Measurements from ENCODE around the gene FBXL7. TPM values are rescaled to one million over a fixed set of nuclear protein-coding genes. Genes with fewer than 3 reads are reported as not detected.

Gene FBXL7
- total and polyA plus RNA-seq, 2 experiments from 2014 or later = 3.2 to 7.5 TPM

DNA sequence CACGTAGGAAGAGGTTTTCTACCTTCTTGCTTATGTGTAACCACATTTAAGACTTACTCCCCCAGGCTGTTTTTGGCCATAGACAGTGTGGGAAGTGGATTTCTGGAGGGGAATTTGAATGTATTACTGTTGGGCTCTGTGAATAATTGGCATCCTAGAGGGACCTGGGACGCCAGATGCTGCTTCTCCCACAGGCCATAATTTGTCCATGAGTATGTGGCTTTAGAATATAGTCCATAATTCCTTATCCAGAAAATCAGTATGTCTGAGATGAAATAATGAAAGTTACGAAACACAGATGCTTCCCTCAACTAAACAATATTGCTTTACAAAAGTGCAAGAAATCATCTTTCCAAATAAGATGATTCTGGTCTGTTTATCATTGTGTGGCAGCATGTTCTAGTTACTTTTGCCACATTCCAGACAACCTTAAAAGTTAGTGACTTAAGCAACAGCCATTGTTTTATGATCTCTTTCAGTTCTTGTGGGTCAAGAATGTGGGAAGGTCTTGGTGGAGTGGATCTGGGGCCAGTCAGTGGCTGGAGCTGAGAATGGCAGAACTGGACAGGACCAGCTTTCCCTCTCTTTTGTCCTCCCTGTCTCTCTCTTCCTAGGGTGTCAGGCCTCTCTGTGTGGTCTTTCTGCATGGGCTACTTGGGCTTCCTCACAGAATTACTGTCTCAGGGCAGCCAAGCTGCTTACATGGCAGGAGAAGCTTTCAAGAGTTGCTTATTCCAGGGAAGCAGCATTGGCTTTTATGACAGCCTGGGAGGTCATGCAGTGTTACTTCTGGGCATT, 79.4 kb downstream of the FBXL7 start:
- H3K9me2 ChIP-seq (ENCODE audit: insufficient read depth) = no peaks in the 10 kb centered on the region
- 78 to 82% methylated on average over 3 of the region's 3 CpGs for WGBS, 2 experiments (ENCODE audit: low coverage in 1 of 2, low lambda C conversion rate in 2 of 2, missing lambda C conversion rate in 2 of 2)
- H3K4me2 ChIP-seq (ENCODE audit: unreplicated experiment) = no peak overlapping the region
- in situ Hi-C loops (cut with MboI) = no loop called here
- peaks cover 6% of the 10 kb centered on the region; the same call in 1 of the 2 replicates for H4K20me1 ChIP-seq (ENCODE audit: insufficient read depth)
- H3K4me1 ChIP-seq (ENCODE audit: insufficient read depth) = peaks cover 18% of the 10 kb centered on the region
- no peak for TF ChIP-seq EZH2phosphoT487 (IDR thresholded peaks at IDR 0.05; ENCODE audit: insufficient read depth, low read depth)
- no peak for TF ChIP-seq EZH2 (IDR thresholded peaks at IDR 0.05; ENCODE audit: insufficient read depth, poor library complexity, severe bottlenecking)
- peaks cover 60% of the 10 kb centered on the region for H3K79me2 ChIP-seq (ENCODE audit: insufficient read depth)
- no peak overlapping the region for H3K27ac ChIP-seq
- no peaks in the 10 kb centered on the region for H3K9me3 ChIP-seq (ENCODE audit: low read depth)
- no peak for DNase-seq
- H2AFZ ChIP-seq = no peak overlapping the region
- H3K36me3 ChIP-seq (ENCODE audit: low read depth) = no peaks in the 10 kb centered on the region
- H3K9ac ChIP-seq = no peak overlapping the region
- H3F3A ChIP-seq (ENCODE audit: insufficient read depth) = peaks cover 3% of the 10 kb centered on the region; the same call in 1 of the 2 replicates
- no peak overlapping the region for H3K4me3 ChIP-seq
- no peaks in the 10 kb centered on the region for H3K27me3 ChIP-seq (replicated peaks; ENCODE audit: insufficient read depth)

DNA sequence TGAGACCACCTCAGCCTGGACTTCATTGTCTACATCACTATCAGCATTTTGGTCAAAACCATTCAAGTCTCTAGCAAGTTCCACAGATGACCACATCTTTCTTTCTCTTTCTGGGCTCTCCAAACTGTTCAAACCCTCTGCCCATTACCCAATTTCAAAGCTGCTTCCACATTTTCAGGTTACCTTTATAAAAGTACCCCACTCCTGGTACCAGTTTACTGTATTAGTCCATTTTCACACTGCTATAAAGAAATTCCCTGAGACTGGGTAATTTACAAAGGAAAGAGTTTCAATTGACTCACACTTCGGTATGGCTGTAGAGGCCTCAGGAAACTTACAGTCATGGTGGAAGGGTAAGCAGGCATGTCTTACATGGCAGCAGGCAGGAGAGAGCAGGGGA, 84.5 kb downstream of the FBXL7 start:
- Histone ChIP-seq H3F3A (ENCODE audit: insufficient read depth) (peaks cover 14% of the 10 kb centered on the region), H3K9me3 (ENCODE audit: low read depth) (no peaks in the 10 kb centered on the region)
- in situ Hi-C loops (cut with MboI) = no loop called here

DNA sequence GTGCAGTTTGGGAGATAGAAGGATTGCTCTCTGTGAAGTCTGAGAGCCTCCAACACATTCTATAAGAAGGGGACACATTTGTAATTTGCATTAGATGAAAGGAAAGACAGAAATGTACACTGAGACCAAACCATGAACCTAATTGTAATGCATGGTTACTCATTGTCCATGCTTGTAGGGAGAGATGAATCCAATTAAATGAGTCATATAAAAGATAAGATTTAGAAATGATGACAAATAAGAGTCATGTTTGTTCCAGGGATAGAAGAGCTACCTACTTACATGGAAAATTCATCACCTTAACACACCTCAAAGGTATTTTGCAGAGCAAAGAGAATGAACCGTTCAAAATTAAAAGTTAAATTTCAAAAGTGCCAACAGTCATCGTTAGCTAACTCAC, 85.1 kb downstream of the FBXL7 start:
- Histone ChIP-seq H3K9me2 (ENCODE audit: insufficient read depth) (no peaks in the 10 kb centered on the region), H3K27ac (peak overlapping the region; percentile 29), H3K4me3 (no peak overlapping the region), H3F3A (ENCODE audit: insufficient read depth) (peaks cover 14% of the 10 kb centered on the region), H2AFZ (no peak overlapping the region), H3K4me1 (ENCODE audit: insufficient read depth) (peaks cover 11% of the 10 kb centered on the region), H3K27me3 (replicated peaks; ENCODE audit: insufficient read depth) (no peaks in the 10 kb centered on the region), H3K79me2 (ENCODE audit: insufficient read depth) (peaks cover 33% of the 10 kb centered on the region), H4K20me1 (ENCODE audit: insufficient read depth) (no peaks in the 10 kb centered on the region), H3K36me3 (ENCODE audit: low read depth) (no peaks in the 10 kb centered on the region), H3K4me2 (ENCODE audit: unreplicated experiment) (no peak overlapping the region), H3K9ac (no peak overlapping the region), H3K9me3 (ENCODE audit: low read depth) (no peaks in the 10 kb centered on the region)
- no peak for TF ChIP-seq EZH2phosphoT487 (IDR thresholded peaks at IDR 0.05; ENCODE audit: insufficient read depth, low read depth)
- 94 to 98% methylated on average over 2 of the region's 2 CpGs for WGBS, 2 experiments (ENCODE audit: low coverage in 1 of 2, low lambda C conversion rate in 2 of 2, missing lambda C conversion rate in 2 of 2)
- peak; percentile 49 for DNase-seq
- in situ Hi-C loops (cut with MboI) = no loop called here

More for the DNA sequence above, 84.5 kb downstream of the FBXL7 start:
- Histone ChIP-seq H3K36me3 (ENCODE audit: low read depth) (no peaks in the 10 kb centered on the region), H3K4me2 (ENCODE audit: unreplicated experiment) (no peak overlapping the region), H3K27me3 (replicated peaks; ENCODE audit: insufficient read depth) (no peaks in the 10 kb centered on the region), H4K20me1 (ENCODE audit: insufficient read depth) (no peaks in the 10 kb centered on the region), H2AFZ (no peak overlapping the region), H3K9ac (no peak overlapping the region), H3K79me2 (ENCODE audit: insufficient read depth) (peaks cover 27% of the 10 kb centered on the region), H3K9me2 (ENCODE audit: insufficient read depth) (no peaks in the 10 kb centered on the region), H3K4me1 (ENCODE audit: insufficient read depth) (peaks cover 11% of the 10 kb centered on the region), H3K4me3 (no peak overlapping the region), H3K27ac (no peak overlapping the region)
- TF ChIP-seq EZH2 (IDR thresholded peaks at IDR 0.05; ENCODE audit: insufficient read depth, poor library complexity, severe bottlenecking) = no peak
- TF ChIP-seq EZH2phosphoT487 (IDR thresholded peaks at IDR 0.05; ENCODE audit: insufficient read depth, low read depth) = no peak
- DNase-seq = no peak
- WGBS, 2 experiments (ENCODE audit: low coverage in 1 of 2, low lambda C conversion rate in 2 of 2, missing lambda C conversion rate in 2 of 2) = 97 to 100% methylated on average over 1 of the region's 1 CpG

DNA sequence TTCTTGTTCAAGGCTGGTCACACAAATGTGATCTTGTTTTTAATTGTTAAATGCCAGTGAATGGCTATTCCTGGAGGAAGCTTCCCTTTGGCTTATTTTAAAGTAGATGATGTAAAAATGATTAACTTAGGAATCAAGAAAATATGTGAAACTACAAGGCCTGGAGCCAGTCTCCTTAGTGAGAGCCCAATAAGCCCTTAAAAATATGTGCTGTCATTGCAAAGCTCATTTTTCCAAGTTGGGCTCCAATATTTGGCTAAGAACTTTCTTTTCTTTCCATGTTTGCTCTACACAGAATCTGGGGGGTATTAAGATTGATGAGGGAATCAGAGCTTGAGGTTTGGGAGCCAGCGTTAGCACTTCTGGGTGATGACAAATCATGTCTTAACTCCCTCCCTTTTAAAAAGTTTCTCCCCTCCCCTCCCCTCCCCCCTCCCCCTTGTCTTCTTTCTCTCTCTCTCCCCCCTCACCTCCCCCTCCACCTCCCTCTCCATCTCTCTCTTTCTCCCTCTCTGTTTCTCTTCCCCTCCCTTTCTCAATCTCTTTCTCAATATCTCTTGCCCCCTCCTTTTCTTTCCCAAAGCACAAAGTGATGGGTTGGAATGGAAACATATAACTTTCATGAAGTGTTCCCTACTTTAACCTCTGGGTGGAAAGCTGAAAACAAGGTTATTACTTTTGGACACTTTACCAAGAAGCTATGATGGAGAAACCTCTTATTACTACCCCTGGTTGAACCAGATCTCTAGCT, 86.0 kb downstream of the FBXL7 start:
- H3K4me3 ChIP-seq = no peak overlapping the region
- no peaks in the 10 kb centered on the region for H4K20me1 ChIP-seq (ENCODE audit: insufficient read depth)
- 14 to 21% methylated on average over 1 of the region's 1 CpG for WGBS, 2 experiments (ENCODE audit: low coverage in 1 of 2, low lambda C conversion rate in 2 of 2, missing lambda C conversion rate in 2 of 2)
- no peaks in the 10 kb centered on the region for H3K27me3 ChIP-seq (replicated peaks; ENCODE audit: insufficient read depth)
- TF ChIP-seq EZH2phosphoT487 (IDR thresholded peaks at IDR 0.05; ENCODE audit: insufficient read depth, low read depth) (no peak), EZH2 (IDR thresholded peaks at IDR 0.05; ENCODE audit: insufficient read depth, poor library complexity, severe bottlenecking) (no peak)
- peak; percentile 42 for DNase-seq
- peak overlapping the region; percentile 29 for H3K27ac ChIP-seq
- no peaks in the 10 kb centered on the region for H3K36me3 ChIP-seq (ENCODE audit: low read depth)
- H3K79me2 ChIP-seq (ENCODE audit: insufficient read depth) = peaks cover 30% of the 10 kb centered on the region
- in situ Hi-C loops (cut with MboI) = no loop called here
- H3K4me2 ChIP-seq (ENCODE audit: unreplicated experiment) = no peak overlapping the region
- H3K9me2 ChIP-seq (ENCODE audit: insufficient read depth) = no peaks in the 10 kb centered on the region
- no peak overlapping the region for H2AFZ ChIP-seq
- H3K9ac ChIP-seq = no peak overlapping the region
- no peaks in the 10 kb centered on the region for H3K9me3 ChIP-seq (ENCODE audit: low read depth)
- peaks cover 14% of the 10 kb centered on the region for H3F3A ChIP-seq (ENCODE audit: insufficient read depth)
- peaks cover 11% of the 10 kb centered on the region for H3K4me1 ChIP-seq (ENCODE audit: insufficient read depth)

Data from GM23248 (cell line).